Hematopoietic multipotent progenitor cell treated with erythropoietin and hydrocortisone succinate and interleukin-3 and kit ligand, for 4 days (in vitro differentiated cells): ENCODE measurements around the gene TPGS2.
"Not testable (repeated sequence)": the region's sequence is repeated elsewhere in the genome, so short reads cannot be mapped to it uniquely, and the experiment has no call there.

Experiments
- DNase-seq: peaks from one replicate; pipeline ENCODE4 v3.0.0-alpha.2; 2015

The TPGS2 gene

DNA sequence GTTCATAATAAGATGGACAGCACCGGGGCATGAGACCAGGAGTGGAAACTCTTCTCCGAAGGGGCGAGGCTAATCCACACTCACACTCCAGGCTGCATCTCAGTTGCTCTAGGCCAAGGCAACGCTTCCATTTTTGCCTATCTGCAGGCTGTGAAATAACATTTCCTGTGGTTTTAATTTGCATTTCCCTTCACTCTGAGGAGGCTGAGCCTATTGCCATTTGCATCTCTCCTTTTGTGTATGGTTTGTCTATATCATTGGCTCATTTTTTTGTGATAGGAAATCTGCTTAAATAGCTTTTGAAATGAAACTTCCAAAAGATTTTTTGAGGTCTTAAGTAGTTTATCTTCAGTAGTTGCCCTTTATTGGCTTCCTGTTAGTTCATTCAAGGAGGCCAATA, 57.6 kb downstream of the TPGS2 start:
- DNase-seq: peak; percentile 19

DNA sequence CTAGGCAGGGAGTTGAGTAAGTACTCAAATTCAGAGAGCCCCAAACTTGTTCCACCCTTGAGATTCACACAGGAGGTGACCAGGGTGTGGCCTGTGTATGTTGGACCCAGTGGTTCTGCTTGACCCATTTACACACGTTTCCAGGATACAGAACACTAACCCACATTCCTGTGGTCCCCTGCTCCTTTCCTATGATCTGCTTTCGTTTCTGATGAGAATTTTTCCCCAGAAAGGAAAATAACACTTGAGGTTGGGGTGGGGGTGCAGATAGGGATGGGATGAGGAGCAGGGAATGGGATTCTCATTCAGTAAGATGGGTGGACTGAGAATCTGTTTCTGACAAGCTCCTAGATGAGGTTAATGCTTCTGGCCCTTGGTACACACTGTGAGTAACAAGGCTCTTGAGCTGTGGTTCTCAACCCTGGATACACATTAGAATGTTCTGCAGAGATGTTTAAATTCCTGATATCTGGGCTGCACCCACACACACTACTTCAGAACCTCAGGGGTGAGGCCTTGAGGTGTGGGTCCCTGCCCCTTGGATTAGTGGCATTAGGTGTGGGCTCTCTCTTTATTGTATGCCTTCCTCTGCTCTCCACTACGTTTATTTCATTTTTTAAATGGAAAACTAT, 58.4 kb downstream of the TPGS2 start:
- DNase-seq: no peak

DNA sequence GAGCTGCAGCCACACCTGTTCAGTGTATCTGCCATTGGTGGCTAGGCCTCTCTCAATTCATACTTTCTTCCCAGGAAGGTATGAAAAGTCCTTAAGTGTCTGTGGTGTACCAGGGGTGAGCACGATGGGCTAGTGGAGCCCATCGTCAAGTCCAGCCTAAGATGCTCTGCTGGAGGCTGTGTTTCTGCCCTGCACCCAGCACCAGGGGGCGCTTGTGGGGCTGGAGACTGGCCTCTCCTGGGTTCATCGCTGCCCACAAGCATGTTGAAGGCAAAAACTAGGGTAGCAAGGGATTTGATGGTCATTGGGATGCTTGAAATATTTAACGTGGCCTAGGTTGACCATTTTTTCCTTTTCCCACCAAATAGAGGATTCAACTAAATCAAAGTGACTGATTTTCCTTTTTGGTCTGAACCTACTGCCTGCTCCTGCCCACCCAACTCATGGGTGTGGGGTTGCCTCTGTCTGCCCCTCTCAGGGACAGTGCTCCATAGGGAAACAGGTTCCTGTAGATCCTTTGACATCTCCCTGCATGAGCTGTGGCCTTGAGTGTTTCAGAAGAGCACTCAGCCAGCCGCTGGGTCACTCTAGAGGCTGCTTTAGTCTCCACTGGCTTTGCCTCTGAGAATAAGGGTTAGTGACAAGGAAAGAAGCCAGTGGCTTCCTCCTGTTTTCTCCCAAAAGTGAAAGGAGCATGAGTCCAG, 59.0 kb downstream of the TPGS2 start:
- peak; percentile 53 for DNase-seq

GRCh38 chr18:36769172-36769571, 59.6 kb downstream of the TPGS2 start:
- no peak for DNase-seq

- DNase-seq: no peak
Observed at GRCh38 chr18:36766836-36767235, 62.0 kb downstream of the TPGS2 start.

DNA sequence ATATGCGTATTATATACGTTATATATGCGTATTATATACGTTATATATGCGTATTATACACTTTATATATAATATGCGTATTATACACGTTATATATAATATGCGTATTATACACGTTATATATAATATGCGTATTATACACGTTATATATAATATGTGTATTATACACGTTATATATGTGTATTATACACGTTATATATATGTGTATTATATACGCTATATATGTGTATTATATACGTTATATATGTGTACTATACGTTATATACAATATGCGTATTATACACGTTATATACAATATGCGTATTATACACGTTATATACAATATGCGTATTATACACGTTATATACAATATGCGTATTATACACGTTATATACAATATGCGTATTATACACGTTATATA, 65.8 kb downstream of the TPGS2 start:
- not testable (repeated sequence) for DNase-seq

DNA sequence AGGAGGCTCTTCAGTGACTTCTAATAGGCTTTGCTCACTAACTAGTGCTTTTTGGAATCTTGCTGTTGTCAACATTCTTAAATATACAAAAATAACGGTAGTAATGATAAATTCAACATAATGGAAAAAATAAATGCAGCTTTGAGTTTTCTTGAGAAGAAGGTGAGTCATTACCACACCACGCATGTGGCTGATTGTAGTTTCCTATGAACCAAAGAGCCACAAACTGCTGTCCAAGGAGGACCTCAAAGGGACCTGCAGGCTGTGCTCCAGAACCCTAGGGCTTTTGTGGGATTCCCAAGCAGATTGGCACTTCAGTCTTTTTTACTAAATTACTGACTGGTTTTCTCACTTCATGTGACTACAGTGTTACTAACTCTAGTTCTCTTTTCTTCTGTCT, 66.7 kb downstream of the TPGS2 start:
- no peak for DNase-seq

- DNase-seq: no peak
Observed at GRCh38 chr18:36761186-36761698, 67.6 kb downstream of the TPGS2 start.

DNA sequence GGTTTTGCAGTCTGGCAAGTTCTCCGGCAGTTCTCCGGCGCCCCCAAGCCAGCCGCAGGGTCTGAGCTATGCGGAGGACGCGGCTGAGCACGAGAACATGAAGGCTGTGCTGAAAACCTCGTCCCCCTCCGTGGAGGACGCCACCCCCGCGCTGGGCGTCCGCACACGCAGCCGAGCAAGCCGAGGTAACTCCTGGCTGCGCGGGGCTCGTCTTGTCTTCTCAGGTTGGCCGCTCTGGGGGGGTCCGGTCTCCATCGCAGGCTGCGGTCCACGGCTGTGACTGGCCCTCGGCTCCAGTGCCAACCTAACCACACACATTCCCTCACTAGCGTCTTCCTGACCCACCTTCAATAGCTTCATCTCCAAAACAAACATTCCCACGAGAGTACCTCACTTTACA, 68.2 kb downstream of the TPGS2 start:
- no peak for DNase-seq

GRCh38 chr18:36759167-36759776, 69.5 kb downstream of the TPGS2 start:
- DNase-seq: no peak

DNA sequence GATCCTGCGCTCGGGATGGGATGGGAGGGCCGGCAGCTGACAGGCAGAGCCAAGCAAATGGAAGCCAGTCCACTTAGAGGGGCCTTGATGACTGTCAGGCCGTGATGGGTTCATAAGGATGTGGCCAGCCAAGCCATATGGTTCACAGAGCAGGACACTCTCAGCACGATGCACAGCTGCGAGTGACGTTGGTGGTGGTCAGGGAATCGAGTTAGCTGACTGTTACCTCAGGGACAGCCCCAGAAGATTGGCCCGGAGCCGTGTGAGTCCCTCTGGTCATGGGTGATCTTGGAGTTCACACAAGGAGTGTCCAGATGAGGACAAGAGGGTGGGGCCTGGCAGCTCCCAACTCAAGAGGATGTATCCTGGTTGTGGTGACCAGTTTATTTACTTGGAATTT, 70.2 kb downstream of the TPGS2 start:
- DNase-seq: no peak

DNA sequence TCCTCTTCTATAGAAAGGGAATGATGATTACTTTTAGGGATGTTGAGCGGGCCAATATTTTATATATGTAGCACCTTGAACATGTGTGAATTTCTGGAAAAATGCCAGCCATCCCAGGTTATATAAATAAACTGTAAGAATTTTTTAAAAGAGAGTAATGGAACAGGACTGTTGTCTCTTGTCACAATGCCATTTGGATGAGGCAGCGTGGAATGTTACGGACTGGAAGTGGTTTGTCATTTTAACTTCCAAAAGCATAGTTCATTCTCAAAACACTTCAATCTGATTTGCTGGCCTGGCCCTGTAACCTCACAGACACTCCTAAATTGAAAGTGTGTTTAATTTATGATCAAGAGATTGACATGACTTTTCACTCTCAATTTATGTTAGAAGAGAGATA, 70.8 kb downstream of the TPGS2 start:
- no peak for DNase-seq

- DNase-seq: peak; percentile 69
Observed at GRCh38 chr18:36757081-36757480, 71.7 kb downstream of the TPGS2 start.

- DNase-seq: no peak
Observed at GRCh38 chr18:36756242-36756641, 72.6 kb downstream of the TPGS2 start.

GRCh38 chr18:36752929-36753865, 75.6 kb downstream of the TPGS2 start:
- DNase-seq: peak; percentile 91

DNA sequence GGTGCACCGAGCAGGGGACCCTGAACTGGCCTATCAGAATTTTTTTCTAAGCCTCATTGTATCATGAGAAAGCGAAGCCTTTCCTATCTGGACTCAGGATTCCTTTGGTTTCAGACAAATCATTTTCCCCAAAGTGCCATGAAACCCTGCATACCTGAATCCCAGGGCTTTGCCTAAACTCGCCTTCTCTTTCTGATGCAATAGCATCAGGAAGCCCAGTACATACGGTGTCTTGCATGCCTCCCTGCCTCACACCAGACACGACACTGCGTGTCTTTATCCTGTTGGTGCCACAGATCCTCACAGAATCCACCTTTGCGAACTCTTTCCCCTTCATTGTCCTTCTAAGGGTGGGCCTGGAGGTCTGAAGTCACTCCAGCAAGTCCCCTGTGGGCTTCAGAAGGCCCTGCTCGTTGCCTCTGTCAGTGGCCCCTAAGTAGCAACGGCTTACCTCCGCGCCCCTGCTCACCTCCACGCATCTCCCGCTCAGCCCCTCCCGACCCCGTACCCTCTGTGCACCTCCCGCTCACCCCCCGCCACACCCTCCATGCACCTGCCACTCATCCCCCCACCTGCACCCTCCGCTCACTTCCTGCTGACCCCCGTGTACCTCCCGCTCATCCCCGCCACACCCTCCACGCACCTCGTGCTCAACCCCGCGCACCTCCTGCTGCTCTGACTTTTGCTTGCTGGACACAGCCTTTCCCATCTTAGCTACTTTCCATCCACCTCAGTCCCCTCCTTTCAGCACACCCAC, 83.4 kb downstream of the TPGS2 start:
- DNase-seq: no peak

GRCh38 chr18:36744261-36744876, 84.4 kb downstream of the TPGS2 start:
- DNase-seq: no peak
